ENCODE results near the gene LIMS1. TPM values are rescaled to one million over a fixed set of nuclear protein-coding genes. Genes with fewer than 3 reads are reported as not detected.

The LIMS1 gene
- total RNA-seq, 1 donor from 2014 or later: 85.5 TPM

GRCh38 chr2:108625828-108626195 is 91.5 kb downstream of the LIMS1 start:
- intact Hi-C loops (cut with DNase I): no loop called here
- no peak for DNase-seq
- no peaks in the 10 kb centered on the region for H3K27me3 ChIP-seq (ENCODE audit: low read depth)
- peaks cover 60% of the 10 kb centered on the region for H3K4me1 ChIP-seq
- H3K27ac ChIP-seq: peak overlapping the region; percentile 56
- TF ChIP-seq, protein P1, sequence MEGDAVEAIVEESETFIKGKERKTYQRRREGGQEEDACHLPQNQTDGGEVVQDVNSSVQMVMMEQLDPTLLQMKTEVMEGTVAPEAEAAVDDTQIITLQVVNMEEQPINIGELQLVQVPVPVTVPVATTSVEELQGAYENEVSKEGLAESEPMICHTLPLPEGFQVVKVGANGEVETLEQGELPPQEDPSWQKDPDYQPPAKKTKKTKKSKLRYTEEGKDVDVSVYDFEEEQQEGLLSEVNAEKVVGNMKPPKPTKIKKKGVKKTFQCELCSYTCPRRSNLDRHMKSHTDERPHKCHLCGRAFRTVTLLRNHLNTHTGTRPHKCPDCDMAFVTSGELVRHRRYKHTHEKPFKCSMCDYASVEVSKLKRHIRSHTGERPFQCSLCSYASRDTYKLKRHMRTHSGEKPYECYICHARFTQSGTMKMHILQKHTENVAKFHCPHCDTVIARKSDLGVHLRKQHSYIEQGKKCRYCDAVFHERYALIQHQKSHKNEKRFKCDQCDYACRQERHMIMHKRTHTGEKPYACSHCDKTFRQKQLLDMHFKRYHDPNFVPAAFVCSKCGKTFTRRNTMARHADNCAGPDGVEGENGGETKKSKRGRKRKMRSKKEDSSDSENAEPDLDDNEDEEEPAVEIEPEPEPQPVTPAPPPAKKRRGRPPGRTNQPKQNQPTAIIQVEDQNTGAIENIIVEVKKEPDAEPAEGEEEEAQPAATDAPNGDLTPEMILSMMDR (IDR thresholded peaks at IDR 0.05): no peak
- no peaks in the 10 kb centered on the region for H3K9me3 ChIP-seq
- H3K36me3 ChIP-seq: no peaks in the 10 kb centered on the region
- no peak overlapping the region for H3K4me3 ChIP-seq
- no peak for ATAC-seq

DNA sequence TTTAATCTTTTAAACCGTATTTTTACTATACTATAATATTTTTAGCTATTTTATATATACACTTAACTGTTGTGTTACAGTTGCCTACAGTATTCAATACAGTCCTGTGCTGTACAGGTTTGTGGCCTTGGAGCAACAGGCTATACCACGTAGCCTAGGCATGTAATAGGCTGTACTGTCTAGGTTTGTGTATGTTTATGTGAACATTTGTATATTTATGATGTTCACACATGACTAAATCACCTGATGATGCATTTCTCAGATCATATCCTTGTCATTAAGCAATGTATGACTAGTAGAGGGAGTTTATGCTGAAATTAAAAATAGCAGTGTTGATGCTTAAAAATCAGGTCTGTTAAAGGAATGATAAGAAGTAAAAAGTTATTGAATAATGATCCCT is 92.7 kb downstream of the LIMS1 start:
- DNase-seq (no peak), ATAC-seq (no peak)
- H3K27me3 ChIP-seq (ENCODE audit: low read depth): no peaks in the 10 kb centered on the region
- TF ChIP-seq, protein P1 (IDR thresholded peaks at IDR 0.05): no peak
- intact Hi-C loops (cut with DNase I): no loop called here
- H3K36me3 ChIP-seq: no peaks in the 10 kb centered on the region
- H3K27ac ChIP-seq: no peak overlapping the region
- H3K9me3 ChIP-seq: no peaks in the 10 kb centered on the region
- H3K4me3 ChIP-seq: no peak overlapping the region
- H3K4me1 ChIP-seq: peaks cover 60% of the 10 kb centered on the region

DNA sequence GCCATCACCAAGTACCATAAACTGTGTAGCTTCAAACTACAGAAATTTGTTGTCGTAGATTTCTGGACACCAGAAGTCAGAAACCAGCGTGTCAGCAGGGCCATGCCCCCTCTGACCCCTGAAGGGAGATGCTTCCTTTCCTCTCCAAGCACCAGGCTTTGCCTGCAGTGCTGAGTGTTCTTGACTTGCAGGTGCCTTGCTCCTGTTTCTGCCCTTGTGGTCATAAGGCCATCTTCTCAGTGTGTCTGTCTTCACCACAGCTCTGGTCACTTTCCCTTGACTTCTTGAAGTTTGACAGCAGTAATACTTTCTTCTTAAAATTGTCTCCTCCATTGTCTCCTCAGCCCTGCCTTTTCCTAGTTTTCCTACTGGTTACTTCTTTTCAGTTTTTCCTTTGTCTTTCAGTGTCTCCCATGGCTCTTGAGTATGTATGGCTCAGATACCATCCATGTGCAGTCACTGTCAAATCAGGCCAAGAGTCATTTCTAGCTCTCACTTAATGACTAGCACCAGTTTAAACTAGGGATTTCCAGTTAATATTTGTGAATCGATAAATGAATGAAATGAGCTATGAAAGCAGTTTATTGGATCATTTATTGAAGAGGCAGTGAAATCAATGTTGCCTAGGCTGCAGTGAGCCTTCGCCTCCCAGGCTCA is 93.8 kb downstream of the LIMS1 start:
- DNase-seq: no peak
- intact Hi-C loops (cut with DNase I): no loop called here
- TF ChIP-seq, protein P1 (IDR thresholded peaks at IDR 0.05): no peak
- ATAC-seq: no peak
- Histone ChIP-seq H3K4me1 (peaks cover 62% of the 10 kb centered on the region), H3K27ac (no peak overlapping the region), H3K27me3 (ENCODE audit: low read depth) (no peaks in the 10 kb centered on the region), H3K36me3 (no peaks in the 10 kb centered on the region), H3K4me3 (no peak overlapping the region), H3K9me3 (no peaks in the 10 kb centered on the region)

- Histone ChIP-seq H3K36me3 (no peaks in the 10 kb centered on the region), H3K27ac (no peak overlapping the region), H3K27me3 (ENCODE audit: low read depth) (no peaks in the 10 kb centered on the region), H3K4me1 (peaks cover 61% of the 10 kb centered on the region), H3K4me3 (no peak overlapping the region), H3K9me3 (no peaks in the 10 kb centered on the region)
- intact Hi-C loops (cut with DNase I): no loop called here
- no peak for ATAC-seq
- TF ChIP-seq, protein P1 (IDR thresholded peaks at IDR 0.05): no peak
- no peak for DNase-seq
Observed at GRCh38 chr2:108628936-108629335, 94.7 kb downstream of the LIMS1 start.

DNA sequence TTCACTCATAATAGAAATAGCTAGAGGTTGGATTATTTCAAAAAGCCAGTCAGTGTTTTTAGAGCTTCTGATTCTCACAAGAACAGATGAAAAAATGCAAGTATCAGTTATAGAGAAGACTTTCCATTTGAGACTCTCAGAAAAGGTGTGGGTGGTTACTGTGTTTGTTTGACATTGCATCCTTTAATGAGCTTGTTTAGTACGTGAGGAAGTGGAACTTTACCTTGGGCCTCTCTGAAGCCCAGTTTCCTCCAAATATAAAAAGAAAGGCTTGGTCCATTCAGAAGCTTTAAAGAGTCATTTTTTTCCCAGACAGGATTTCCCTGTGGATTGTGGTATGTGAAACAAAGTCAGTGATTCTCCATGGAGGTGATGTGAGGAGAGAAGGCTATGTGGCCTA is 95.1 kb downstream of the LIMS1 start:
- Histone ChIP-seq H3K27me3 (ENCODE audit: low read depth) (no peaks in the 10 kb centered on the region), H3K36me3 (no peaks in the 10 kb centered on the region), H3K4me3 (no peak overlapping the region), H3K27ac (no peak overlapping the region), H3K4me1 (peaks cover 61% of the 10 kb centered on the region), H3K9me3 (no peaks in the 10 kb centered on the region)
- ATAC-seq (no peak), DNase-seq (no peak)
- intact Hi-C loops (cut with DNase I): no loop called here
- TF ChIP-seq, protein P1 (IDR thresholded peaks at IDR 0.05): no peak

All from lower lobe of right lung (tissue), 2 donors.